GM23338 (cell line): ENCODE results near the gene WDR5B. TPM values are rescaled to one million over a fixed set of nuclear protein-coding genes. Genes with fewer than 3 reads are reported as not detected.

Experiments used
- ATAC-seq: fragments of 200-7000 bp; cut with Tn5 transposase; 3 replicates; pipeline ENCODE4 v1.9.1; 2020
- DNase-seq: peaks from one replicate; pipeline ENCODE4 v3.0.0-alpha.2; 2015; ENCODE audit warnings: low spot score
- H2AFZ ChIP-seq: fragments of 200-600 bp; sonication (generic); 2 replicates; pipeline ENCODE4 v1.8.0; 2016; ENCODE audit warnings: antibody characterized with exemption, mild to moderate bottlenecking, moderate library complexity
- H3F3A ChIP-seq: fragments of 200-600 bp; sonication (generic); replicated peaks from 2 replicates; pipeline ENCODE4 v1.8.0; 2017; ENCODE audit warnings: antibody characterized with exemption, mixed run types, low read depth
- H3K27ac ChIP-seq: fragments of 200-600 bp; sonication (generic); 2 replicates; pipeline ENCODE4 v1.6.1; 2016; ENCODE audit warnings: low read depth
- H3K27me3 ChIP-seq: fragments of 200-600 bp; sonication (generic); 2 replicates; pipeline ENCODE4 v1.8.0; 2016; ENCODE audit warnings: mild to moderate bottlenecking, mixed run types, moderate library complexity; ENCODE audit not compliant: insufficient read depth
- H3K36me3 ChIP-seq: fragments of 200-600 bp; sonication (generic); 2 replicates; pipeline ENCODE4 v1.8.0; 2016; ENCODE audit warnings: mild to moderate bottlenecking; ENCODE audit not compliant: insufficient read depth
- H3K4me1 ChIP-seq: fragments of 200-600 bp; sonication (generic); 2 replicates; pipeline ENCODE4 v1.8.0; 2016; ENCODE audit warnings: mild to moderate bottlenecking, moderate library complexity; ENCODE audit not compliant: insufficient read depth
- H3K4me2 ChIP-seq: fragments of 200-600 bp; sonication (generic); 2 replicates; pipeline ENCODE4 v1.7.1; 2017; ENCODE audit warnings: mixed run types
- H3K4me3 ChIP-seq: fragments of 200-600 bp; sonication (generic); 2 replicates; pipeline ENCODE4 v1.6.1; 2016; ENCODE audit warnings: mixed run types
- H3K79me2 ChIP-seq: fragments of 200-600 bp; sonication (generic); replicated peaks from 2 replicates; pipeline ENCODE4 v1.8.0; 2017; ENCODE audit warnings: mild to moderate bottlenecking; ENCODE audit not compliant: insufficient read depth
- H3K9me2 ChIP-seq: fragments of 200-600 bp; sonication (generic); 2 replicates; pipeline ENCODE4 v1.8.0; 2017; ENCODE audit not compliant: insufficient read depth
- H4K20me1 ChIP-seq: fragments of 200-600 bp; sonication (generic); replicated peaks from 2 replicates; pipeline ENCODE4 v1.8.0; 2017; ENCODE audit warnings: mild to moderate bottlenecking; ENCODE audit not compliant: insufficient read depth
- H3K27ac Mint-ChIP-seq: 2 replicates; pipeline ENCODE4 v1.8.0; 2020; ENCODE audit warnings: inconsistent platforms, mild to moderate bottlenecking, moderate library complexity, mixed read lengths
- H3K27me3 Mint-ChIP-seq: 3 replicates; pipeline ENCODE4 v1.8.0; 2022; ENCODE audit warnings: low read depth, mild to moderate bottlenecking, moderate library complexity, mixed read lengths, inconsistent platforms; ENCODE audit not compliant: insufficient read depth, poor library complexity
- H3K36me3 Mint-ChIP-seq: 3 replicates; pipeline ENCODE4 v1.8.0; 2021; ENCODE audit warnings: low read depth, mild to moderate bottlenecking, inconsistent platforms, moderate library complexity, mixed read lengths
- H3K4me1 Mint-ChIP-seq: 3 replicates; pipeline ENCODE4 v1.8.0; 2020; ENCODE audit warnings: mild to moderate bottlenecking, inconsistent platforms, mixed read lengths
- H3K4me3 Mint-ChIP-seq: 3 replicates; pipeline ENCODE4 v1.8.0; 2021; ENCODE audit warnings: moderate library complexity, mild to moderate bottlenecking, inconsistent platforms, mixed read lengths
- H3K9me3 Mint-ChIP-seq: 3 replicates; pipeline ENCODE4 v1.8.0; 2020; ENCODE audit warnings: moderate library complexity, mild to moderate bottlenecking, inconsistent platforms, mixed read lengths
- CREB1 ChIP-seq: fragments of 250-450 bp; sonication (Bioruptor Pico); IDR thresholded peaks from 2 replicates; pipeline ENCODE4 v1.5.0; 2020; ENCODE audit warnings: low read depth, mild to moderate bottlenecking, moderate library complexity
- EZH2 ChIP-seq: fragments of 200-600 bp; sonication (generic); IDR thresholded peaks from one replicate; pipeline ENCODE4 v1.8.0; 2017; ENCODE audit warnings: antibody characterized with exemption, mild to moderate bottlenecking, low read depth; ENCODE audit not compliant: unreplicated experiment
- JUNB ChIP-seq: IDR thresholded peaks from one replicate; pipeline ENCODE4 v1.6.1; 2016; ENCODE audit warnings: antibody characterized with exemption; ENCODE audit not compliant: unreplicated experiment
- POLR2AphosphoS5 ChIP-seq: IDR thresholded peaks from 2 replicates; pipeline ENCODE4 v1.6.1; 2016; ENCODE audit warnings: antibody characterized with exemption, low read depth
- STAT1 ChIP-seq: IDR thresholded peaks from one replicate; pipeline ENCODE4 v1.6.1; 2016; ENCODE audit warnings: antibody characterized with exemption; ENCODE audit not compliant: unreplicated experiment
- polyA plus RNA-seq: library from polyadenylated mRNA; unstranded; fragments of >200 nt; fragmentation: Nextera tagmentation; extraction: Ambion mirVana; gene quantifications from 2 replicates; pipeline ENCODE4 v1.2.1, GENCODE V29; 2016
- total RNA-seq: library from RNA; depleted of rRNA; stranded (reverse); fragments of >200 nt; shearing (Covaris generic); gene quantifications from 2 replicates; pipeline ENCODE4 v1.2.3, GENCODE V29; 2014
- TF ChIP-seq, protein P1 (sequence below), 2 experiments: fragments of 200-600 bp in 1 of 2; sonication (generic) in 1 of 2; conservative IDR thresholded peaks; 2 replicates each; pipeline versions ENCODE4 v1.5.1 to v1.6.1; 2016 to 2017; ENCODE audit warnings: antibody characterized with exemption in 2 of 2, low read depth in 2 of 2, mild to moderate bottlenecking in 2 of 2, moderate library complexity in 1 of 2
- TF ChIP-seq, protein P2 (sequence below): IDR thresholded peaks from 2 replicates; pipeline ENCODE4 v1.6.1; 2016; ENCODE audit warnings: antibody characterized with exemption
- TF ChIP-seq, protein P3 (sequence below): fragments of 250-450 bp; sonication (Bioruptor Pico); IDR thresholded peaks from 2 replicates; pipeline ENCODE4 v1.5.0; 2020; ENCODE audit warnings: mild to moderate bottlenecking, moderate library complexity

Gene WDR5B
- total and polyA plus RNA-seq, 2 experiments from 2014 or later = 0.81 to 2.7 TPM

DNA sequence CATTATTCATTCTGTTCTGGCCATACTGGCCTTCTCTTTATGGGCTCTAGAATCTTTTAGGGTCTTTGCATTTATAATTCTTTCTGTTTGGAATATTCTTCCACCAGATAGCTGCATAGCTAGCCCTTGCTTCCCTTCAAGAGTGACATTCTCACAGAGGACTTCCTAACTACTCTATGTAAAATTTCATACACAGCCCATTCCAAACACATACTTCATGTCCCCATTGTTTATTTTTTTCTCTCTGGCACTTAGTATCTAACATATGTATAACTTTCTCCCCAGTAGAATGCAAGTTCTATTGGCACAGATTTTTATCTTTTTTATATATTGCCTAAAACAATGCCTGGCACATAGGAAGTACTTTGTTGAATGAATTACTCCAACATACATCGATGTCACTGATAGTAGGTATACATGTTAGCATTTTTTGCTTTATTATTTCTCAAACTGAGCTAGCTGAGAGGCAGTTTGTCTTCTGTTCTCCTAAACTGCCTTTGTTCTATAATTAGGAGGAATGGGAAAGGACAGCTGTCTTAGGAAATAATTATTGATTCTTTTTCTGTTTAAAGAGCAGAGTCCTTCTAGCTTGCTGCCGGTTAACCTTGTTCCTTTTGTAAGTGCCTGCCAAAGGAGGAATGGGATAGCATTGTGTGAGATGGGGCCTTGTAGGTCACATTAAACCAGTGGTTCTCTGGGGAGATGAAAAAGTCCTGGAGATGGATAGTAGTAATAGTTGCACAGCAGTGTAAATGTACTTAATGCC lies 24.0 kb downstream of the WDR5B start:
- peaks cover 1% of the 10 kb centered on the region for H3K27me3 Mint-ChIP-seq
- H3K36me3 Mint-ChIP-seq = no peaks in the 10 kb centered on the region
- no peak for TF ChIP-seq CREB1 (CRISPR knock-in tag)
- TF ChIP-seq STAT1 = no peak
- TF ChIP-seq POLR2AphosphoS5 = no peak
- TF ChIP-seq, protein P1, sequence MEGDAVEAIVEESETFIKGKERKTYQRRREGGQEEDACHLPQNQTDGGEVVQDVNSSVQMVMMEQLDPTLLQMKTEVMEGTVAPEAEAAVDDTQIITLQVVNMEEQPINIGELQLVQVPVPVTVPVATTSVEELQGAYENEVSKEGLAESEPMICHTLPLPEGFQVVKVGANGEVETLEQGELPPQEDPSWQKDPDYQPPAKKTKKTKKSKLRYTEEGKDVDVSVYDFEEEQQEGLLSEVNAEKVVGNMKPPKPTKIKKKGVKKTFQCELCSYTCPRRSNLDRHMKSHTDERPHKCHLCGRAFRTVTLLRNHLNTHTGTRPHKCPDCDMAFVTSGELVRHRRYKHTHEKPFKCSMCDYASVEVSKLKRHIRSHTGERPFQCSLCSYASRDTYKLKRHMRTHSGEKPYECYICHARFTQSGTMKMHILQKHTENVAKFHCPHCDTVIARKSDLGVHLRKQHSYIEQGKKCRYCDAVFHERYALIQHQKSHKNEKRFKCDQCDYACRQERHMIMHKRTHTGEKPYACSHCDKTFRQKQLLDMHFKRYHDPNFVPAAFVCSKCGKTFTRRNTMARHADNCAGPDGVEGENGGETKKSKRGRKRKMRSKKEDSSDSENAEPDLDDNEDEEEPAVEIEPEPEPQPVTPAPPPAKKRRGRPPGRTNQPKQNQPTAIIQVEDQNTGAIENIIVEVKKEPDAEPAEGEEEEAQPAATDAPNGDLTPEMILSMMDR (conservative IDR thresholded peaks at IDR 0.05; ENCODE audit: low read depth in 2 of 2) = no peak
- TF ChIP-seq, protein P2, sequence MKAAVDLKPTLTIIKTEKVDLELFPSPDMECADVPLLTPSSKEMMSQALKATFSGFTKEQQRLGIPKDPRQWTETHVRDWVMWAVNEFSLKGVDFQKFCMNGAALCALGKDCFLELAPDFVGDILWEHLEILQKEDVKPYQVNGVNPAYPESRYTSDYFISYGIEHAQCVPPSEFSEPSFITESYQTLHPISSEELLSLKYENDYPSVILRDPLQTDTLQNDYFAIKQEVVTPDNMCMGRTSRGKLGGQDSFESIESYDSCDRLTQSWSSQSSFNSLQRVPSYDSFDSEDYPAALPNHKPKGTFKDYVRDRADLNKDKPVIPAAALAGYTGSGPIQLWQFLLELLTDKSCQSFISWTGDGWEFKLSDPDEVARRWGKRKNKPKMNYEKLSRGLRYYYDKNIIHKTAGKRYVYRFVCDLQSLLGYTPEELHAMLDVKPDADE = no peak
- no peak for TF ChIP-seq EZH2
- no peak overlapping the region for H3K4me3 ChIP-seq
- H3K4me2 ChIP-seq = no peak overlapping the region
- H3F3A ChIP-seq = no peaks in the 10 kb centered on the region
- peaks cover 8% of the 10 kb centered on the region; the same call in 1 of the 2 replicates for H3K79me2 ChIP-seq
- peaks cover 5% of the 10 kb centered on the region; the same call in 1 of the 2 replicates for H3K4me1 ChIP-seq
- DNase-seq (no peak), ATAC-seq (no peak)
- no peak overlapping the region for H3K27ac Mint-ChIP-seq
- H3K27ac ChIP-seq = no peak overlapping the region
- H2AFZ ChIP-seq = no peak overlapping the region
- no peaks in the 10 kb centered on the region for H3K9me3 Mint-ChIP-seq
- H3K9me2 ChIP-seq = no peaks in the 10 kb centered on the region
- H3K4me3 Mint-ChIP-seq = no peak overlapping the region
- no peaks in the 10 kb centered on the region for H3K27me3 ChIP-seq
- H3K4me1 Mint-ChIP-seq = peaks cover 6% of the 10 kb centered on the region
- no peaks in the 10 kb centered on the region for H4K20me1 ChIP-seq
- H3K36me3 ChIP-seq = no peaks in the 10 kb centered on the region

DNA sequence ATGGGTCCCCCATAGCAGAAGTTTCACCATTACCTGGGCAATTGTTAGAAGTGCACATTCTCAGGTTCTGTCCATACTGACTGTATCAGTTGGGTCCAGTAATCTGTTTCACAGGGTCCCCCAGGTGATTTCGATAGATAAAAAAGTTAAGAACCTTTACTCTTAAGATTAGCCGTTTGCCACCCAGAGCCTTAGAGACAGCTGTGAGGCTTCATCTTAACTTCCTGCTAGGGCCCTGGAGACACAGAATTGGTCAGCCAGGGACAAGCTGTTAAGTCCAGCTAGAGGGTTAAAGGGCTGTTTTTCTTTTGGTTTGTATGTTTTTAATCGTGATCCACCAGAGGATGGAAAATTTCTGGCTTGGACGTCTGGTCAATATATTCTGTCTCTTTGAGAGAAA lies 25.2 kb downstream of the WDR5B start:
- peaks cover 5% of the 10 kb centered on the region; the same call in 1 of the 2 replicates for H3K4me1 ChIP-seq
- Mint-ChIP-seq H3K4me1 (peaks cover 6% of the 10 kb centered on the region), H3K36me3 (no peaks in the 10 kb centered on the region), H3K9me3 (no peaks in the 10 kb centered on the region), H3K27ac (no peak overlapping the region), H3K27me3 (peaks cover 1% of the 10 kb centered on the region), H3K4me3 (no peak overlapping the region)
- no peak overlapping the region for H2AFZ ChIP-seq
- DNase-seq = no peak
- H3K36me3 ChIP-seq = no peaks in the 10 kb centered on the region
- no peak for ATAC-seq
- no peaks in the 10 kb centered on the region for H3K9me2 ChIP-seq
- H3K4me3 ChIP-seq = no peak overlapping the region
- H3K4me2 ChIP-seq = no peak overlapping the region
- H4K20me1 ChIP-seq = no peaks in the 10 kb centered on the region
- no peaks in the 10 kb centered on the region for H3K27me3 ChIP-seq
- H3K79me2 ChIP-seq = peaks cover 14% of the 10 kb centered on the region
- no peaks in the 10 kb centered on the region for H3F3A ChIP-seq
- H3K27ac ChIP-seq = no peak overlapping the region
- no peak for TF ChIP-seq POLR2AphosphoS5
- TF ChIP-seq, protein P3, sequence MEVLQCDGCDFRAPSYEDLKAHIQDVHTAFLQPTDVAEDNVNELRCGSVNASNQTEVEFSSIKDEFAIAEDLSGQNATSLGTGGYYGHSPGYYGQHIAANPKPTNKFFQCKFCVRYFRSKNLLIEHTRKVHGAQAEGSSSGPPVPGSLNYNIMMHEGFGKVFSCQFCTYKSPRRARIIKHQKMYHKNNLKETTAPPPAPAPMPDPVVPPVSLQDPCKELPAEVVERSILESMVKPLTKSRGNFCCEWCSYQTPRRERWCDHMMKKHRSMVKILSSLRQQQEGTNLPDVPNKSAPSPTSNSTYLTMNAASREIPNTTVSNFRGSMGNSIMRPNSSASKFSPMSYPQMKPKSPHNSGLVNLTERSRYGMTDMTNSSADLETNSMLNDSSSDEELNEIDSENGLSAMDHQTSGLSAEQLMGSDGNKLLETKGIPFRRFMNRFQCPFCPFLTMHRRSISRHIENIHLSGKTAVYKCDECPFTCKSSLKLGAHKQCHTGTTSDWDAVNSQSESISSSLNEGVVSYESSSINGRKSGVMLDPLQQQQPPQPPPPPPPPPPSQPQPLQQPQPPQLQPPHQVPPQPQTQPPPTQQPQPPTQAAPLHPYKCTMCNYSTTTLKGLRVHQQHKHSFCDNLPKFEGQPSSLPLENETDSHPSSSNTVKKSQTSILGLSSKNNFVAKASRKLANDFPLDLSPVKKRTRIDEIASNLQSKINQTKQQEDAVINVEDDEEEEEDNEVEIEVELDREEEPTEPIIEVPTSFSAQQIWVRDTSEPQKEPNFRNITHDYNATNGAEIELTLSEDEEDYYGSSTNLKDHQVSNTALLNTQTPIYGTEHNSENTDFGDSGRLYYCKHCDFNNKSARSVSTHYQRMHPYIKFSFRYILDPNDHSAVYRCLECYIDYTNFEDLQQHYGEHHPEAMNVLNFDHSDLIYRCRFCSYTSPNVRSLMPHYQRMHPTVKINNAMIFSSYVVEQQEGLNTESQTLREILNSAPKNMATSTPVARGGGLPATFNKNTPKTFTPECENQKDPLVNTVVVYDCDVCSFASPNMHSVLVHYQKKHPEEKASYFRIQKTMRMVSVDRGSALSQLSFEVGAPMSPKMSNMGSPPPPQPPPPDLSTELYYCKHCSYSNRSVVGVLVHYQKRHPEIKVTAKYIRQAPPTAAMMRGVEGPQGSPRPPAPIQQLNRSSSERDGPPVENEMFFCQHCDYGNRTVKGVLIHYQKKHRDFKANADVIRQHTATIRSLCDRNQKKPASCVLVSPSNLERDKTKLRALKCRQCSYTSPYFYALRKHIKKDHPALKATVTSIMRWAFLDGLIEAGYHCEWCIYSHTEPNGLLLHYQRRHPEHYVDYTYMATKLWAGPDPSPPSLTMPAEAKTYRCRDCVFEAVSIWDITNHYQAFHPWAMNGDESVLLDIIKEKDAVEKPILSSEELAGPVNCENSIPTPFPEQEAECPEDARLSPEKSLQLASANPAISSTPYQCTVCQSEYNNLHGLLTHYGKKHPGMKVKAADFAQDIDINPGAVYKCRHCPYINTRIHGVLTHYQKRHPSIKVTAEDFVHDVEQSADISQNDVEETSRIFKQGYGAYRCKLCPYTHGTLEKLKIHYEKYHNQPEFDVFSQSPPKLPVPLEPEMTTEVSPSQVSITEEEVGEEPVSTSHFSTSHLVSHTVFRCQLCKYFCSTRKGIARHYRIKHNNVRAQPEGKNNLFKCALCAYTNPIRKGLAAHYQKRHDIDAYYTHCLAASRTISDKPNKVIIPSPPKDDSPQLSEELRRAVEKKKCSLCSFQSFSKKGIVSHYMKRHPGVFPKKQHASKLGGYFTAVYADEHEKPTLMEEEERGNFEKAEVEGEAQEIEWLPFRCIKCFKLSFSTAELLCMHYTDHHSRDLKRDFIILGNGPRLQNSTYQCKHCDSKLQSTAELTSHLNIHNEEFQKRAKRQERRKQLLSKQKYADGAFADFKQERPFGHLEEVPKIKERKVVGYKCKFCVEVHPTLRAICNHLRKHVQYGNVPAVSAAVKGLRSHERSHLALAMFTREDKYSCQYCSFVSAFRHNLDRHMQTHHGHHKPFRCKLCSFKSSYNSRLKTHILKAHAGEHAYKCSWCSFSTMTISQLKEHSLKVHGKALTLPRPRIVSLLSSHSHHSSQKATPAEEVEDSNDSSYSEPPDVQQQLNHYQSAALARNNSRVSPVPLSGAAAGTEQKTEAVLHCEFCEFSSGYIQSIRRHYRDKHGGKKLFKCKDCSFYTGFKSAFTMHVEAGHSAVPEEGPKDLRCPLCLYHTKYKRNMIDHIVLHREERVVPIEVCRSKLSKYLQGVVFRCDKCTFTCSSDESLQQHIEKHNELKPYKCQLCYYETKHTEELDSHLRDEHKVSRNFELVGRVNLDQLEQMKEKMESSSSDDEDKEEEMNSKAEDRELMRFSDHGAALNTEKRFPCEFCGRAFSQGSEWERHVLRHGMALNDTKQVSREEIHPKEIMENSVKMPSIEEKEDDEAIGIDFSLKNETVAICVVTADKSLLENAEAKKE (CRISPR knock-in tag) = no peak
- no peak for TF ChIP-seq STAT1
- no peak for TF ChIP-seq JUNB
